Measurements from ENCODE around the gene NANS.

GRCh38 chr9:98075332-98075805, 18.8 kb downstream of the NANS start:
- TF ChIP-seq ATF3 (IDR thresholded peaks at IDR 0.05; ENCODE audit: borderline replicate concordance, extremely low read depth, low read depth, low read length) (no peak), CTCF (IDR thresholded peaks at IDR 0.05 in 2 of 3, conservative IDR thresholded peaks at IDR 0.05 in 1 of 3; ENCODE audit: control insufficient read depth in 2 of 3, extremely low read depth in 1 of 3, insufficient read depth in 1 of 3, low read depth in 3 of 3, low read length in 3 of 3) (no peak), E2F4 (IDR thresholded peaks at IDR 0.05; ENCODE audit: low read depth, low read length) (no peak), TAF1 (IDR thresholded peaks at IDR 0.05; ENCODE audit: borderline replicate concordance, low read depth, low read length) (no peak), SIN3A (IDR thresholded peaks at IDR 0.05; ENCODE audit: low read depth, low read length) (no peak), USF2 (IDR thresholded peaks at IDR 0.05; ENCODE audit: borderline replicate concordance, low read depth, low read length) (no peak), NFIC (IDR thresholded peaks at IDR 0.05; ENCODE audit: low read depth, low read length) (no peak), NRF1 (conservative IDR thresholded peaks at IDR 0.05; ENCODE audit: low read depth, low read length) (no peak), E4F1 (IDR thresholded peaks at IDR 0.05; ENCODE audit: borderline replicate concordance, partially characterized antibody) (no peak), IKZF2 (IDR thresholded peaks at IDR 0.05) (no peak), POLR2AphosphoS5 (IDR thresholded peaks at IDR 0.05; ENCODE audit: low read length) (no peak), YY1 (IDR thresholded peaks at IDR 0.05; ENCODE audit: low read depth, low read length) (no peak), KDM1A (IDR thresholded peaks at IDR 0.05; ENCODE audit: borderline replicate concordance) (no peak)

Measured in GM12878 (cell line).